ENCODE results near the gene GHITM.
"Not testable (repeated sequence)": the region's sequence is repeated elsewhere in the genome, so short reads cannot be mapped to it uniquely, and the experiment has no call there.

The GHITM gene

GRCh38 chr10:84147347-84147746, 8.0 kb downstream of the GHITM start:
- no peak for DNase-seq (ENCODE audit: low spot score)

- peak; percentile 34 for DNase-seq (ENCODE audit: low spot score)
Measured at GRCh38 chr10:84148006-84148597, 8.8 kb downstream of the GHITM start.

DNA sequence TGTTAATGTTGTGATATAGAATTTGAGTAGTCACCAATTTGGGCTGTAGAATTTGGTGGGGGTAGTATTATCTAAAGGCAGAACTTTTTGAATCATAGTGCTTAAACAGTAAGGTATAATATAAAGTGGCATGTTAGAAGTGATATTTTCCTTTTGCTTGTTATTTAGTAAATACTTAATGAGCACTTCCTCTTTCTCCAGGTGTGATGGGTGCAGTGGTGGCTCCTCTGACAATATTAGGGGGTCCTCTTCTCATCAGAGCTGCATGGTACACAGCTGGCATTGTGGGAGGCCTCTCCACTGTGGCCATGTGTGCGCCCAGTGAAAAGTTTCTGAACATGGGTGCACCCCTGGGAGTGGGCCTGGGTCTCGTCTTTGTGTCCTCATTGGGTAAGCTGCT, 10.5 kb downstream of the GHITM start:
- DNase-seq (ENCODE audit: low spot score): no peak

- DNase-seq (ENCODE audit: low spot score): no peak
Measured at GRCh38 chr10:84152769-84153168, 13.5 kb downstream of the GHITM start.

GRCh38 chr10:84155521-84155920, 16.2 kb downstream of the GHITM start:
- DNase-seq (ENCODE audit: low spot score): no peak

- DNase-seq (ENCODE audit: low spot score): no peak
Measured at GRCh38 chr10:84156009-84156408, 16.7 kb downstream of the GHITM start.

DNA sequence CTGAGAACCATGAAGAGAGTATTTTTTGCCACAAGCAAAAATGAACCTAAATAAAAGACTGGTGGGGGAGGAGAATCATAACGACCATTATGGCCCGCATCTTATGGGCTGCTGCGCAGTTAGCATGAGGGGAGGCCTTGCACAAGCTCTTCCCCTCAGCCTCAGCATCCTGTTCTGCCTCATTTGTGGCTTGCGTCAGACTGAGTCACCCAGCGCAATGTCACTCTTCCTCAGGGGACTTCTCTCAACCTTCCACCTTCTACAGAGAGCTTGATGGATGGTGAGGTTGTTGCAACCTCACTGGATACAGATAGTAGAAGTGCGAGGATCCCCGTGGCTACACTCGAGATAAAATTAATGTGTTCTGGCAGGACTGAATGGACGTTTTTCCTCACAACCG, 17.5 kb downstream of the GHITM start:
- no peak for DNase-seq (ENCODE audit: low spot score)

GRCh38 chr10:84158061-84158460, 18.8 kb downstream of the GHITM start:
- peak; percentile 80 for DNase-seq (ENCODE audit: low spot score)

DNA sequence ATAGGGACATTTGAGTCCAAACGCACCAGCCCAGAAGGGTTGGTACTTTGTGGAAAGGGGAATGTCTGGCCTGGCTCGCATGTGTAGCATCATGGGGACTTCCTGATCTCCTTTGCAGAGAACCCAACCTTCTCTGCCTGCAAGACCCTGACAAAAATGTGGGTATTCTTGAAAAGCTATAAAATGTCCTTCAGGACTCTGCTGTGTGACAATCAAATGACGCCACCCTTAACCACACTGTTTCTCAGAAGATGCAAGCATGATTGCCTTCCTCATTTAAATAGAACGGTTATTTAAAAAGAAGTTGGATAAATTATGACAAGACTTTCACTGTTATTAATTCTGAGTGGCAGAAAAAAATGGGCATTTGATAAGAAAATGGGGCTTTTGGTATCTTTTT, 19.2 kb downstream of the GHITM start:
- DNase-seq (ENCODE audit: low spot score): peak; percentile 20

- peak; percentile 82 for DNase-seq (ENCODE audit: low spot score)
Measured at GRCh38 chr10:84159076-84159685, 19.9 kb downstream of the GHITM start.

DNA sequence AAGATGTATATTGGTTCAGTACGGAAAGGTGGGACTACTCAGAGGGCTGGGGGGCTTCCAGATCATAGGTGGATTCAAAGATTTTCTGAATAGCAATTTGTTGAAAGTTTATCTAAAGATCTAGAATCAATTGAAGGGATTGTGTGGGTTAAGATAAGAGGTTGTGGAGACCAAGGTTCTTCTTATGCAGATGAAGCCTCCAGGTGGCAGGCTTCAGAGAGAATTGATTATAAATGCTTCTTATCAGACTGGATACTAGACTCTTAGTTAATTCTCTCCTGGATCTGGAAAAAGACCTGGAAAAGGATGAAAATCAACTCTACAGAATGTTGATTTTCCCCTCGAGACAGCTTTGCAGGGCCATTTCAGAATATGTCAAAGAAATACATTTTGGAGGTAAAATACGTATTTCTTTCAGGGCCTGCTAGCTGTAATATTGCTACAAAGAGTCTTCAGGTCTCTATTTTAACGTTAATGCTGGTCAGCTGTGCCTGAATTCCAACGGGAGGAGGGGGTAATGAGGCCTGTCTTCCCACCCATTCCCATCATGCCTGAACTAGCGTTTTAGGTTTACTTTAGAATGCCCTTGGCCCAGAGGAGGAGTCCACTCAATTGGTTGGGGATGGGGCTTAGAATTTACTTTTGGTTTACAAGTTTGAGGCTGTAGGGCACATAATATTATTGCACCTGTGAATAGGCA, 21.5 kb downstream of the GHITM start:
- DNase-seq (ENCODE audit: low spot score): no peak

- DNase-seq (ENCODE audit: low spot score): no peak
Measured at GRCh38 chr10:84163996-84164395, 24.7 kb downstream of the GHITM start.

DNA sequence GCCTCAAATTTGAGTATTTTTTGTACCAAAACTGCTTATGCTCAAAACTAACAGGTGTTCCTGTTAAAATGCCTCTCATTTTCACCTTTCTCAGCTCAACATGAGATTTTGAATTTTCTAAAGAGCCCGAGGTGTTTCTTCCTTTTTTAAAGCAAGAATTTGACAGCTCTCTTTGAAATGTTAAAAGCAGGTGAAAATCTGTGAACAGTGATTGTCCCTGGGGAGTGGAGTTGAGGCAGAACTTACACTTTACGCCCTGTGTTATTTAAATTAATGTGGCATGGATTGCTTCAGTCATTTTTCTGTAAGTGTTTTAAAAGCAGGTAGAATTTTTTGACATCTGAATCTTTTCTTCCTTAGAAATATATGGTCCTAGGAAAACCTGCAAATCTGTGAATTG, 25.1 kb downstream of the GHITM start:
- DNase-seq (ENCODE audit: low spot score): peak; percentile 53

DNA sequence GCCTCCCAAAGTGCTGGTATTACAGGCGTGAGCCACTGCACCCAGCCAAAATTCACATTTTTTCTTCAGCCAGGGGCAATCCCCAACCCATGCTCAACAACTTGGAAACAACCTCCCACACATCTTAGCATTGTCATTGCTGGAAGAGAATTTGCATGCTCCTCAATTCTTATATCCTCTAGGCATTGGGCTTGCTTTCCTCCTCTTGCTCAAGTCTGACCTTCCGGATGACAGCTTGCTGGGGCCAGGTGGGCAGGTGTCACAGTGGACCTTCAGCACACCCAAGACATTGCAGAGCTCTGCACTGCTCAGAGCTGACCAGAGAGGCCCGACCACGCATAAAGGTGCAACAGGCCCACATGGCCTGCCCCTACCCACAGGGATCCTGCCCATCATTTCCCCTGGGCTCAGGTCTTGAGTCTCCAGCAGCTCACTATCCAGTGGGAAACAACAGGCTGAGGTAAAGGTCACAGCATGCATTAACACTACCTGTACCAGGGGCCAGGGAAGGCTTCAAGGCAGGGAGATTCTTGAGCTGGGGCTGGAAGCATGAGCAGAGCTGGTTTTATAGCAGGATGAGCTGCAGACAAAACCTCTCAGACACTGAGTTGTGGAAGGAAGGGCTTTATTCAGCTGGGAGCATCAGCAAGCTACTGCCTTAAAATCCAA, 27.4 kb downstream of the GHITM start:
- no peak for DNase-seq (ENCODE audit: low spot score)

DNA sequence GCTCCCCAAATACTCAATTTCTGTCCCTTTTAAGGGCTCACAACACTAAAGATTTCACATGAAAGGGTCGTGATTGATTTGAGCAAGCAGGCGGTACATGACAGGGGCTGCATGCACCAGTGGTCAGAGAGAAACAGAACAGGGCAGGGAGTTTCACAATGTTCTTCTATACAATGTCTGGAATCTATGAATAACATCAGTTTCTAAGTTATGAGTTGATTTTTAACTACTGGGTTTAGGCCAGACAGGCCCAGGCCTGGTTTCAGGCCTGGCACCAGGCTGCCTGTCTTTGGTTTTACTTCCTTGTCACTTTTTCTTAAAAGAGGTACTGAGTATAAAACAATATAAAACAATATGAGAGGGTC, 28.0 kb downstream of the GHITM start:
- not testable (repeated sequence) for DNase-seq (ENCODE audit: low spot score)

DNA sequence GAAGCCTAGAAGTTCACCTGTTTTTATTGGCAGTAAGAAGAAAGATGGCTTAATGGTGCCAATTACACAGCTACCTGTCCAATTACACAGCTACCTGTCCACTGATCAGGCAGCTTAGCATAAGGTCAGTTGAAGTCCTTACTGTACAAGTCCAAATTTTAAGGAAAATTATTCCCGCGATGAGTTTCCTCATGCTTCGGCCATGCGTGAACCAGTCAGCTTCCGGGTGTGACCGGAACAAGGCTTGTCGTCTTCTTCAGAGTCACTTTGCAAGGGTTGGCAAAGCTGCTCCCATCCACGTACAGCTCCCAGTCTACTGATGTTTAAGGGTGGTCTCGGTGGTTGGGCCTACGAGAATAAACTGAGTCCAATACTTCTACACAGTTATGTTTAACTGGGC, 29.1 kb downstream of the GHITM start:
- DNase-seq (ENCODE audit: low spot score): not testable (repeated sequence)

GRCh38 chr10:84171237-84171636, 31.9 kb downstream of the GHITM start:
- DNase-seq (ENCODE audit: low spot score): not testable (repeated sequence)

DNA sequence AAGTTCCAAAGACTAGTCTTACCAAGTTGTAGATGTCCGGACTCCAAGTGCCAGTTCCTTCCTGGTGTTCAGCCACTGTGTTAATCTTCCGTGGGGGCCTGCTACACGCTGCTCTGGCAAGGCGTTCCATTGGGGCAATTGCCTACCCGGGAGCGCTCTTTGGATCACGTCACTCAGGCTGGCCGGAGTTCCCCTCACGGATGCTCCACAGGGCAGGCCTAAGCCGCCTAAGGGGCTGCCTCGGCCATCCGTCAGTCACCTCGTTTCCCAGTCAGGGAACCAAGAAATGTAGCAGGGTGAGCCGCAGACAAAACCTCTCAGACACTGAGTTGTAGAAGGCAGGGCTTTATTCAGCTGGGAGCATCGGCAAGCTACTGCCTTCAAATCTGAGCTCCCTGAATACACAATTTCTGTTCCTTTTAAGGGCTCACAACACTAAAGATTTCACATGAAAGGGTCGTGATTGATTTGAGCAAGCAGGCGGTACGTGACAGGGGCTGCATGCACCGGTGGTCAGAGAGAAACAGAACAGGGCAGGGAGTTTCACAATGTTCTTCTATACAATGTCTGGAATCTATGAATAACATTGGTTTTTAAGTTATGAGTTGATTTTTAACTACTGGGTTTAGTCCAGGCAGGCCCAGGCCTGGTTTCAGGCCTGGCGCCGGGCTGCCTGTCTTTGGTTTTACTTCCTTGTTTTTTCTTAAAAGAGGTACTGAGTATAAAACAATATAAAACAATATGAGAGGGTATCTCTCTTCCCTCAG, 32.6 kb downstream of the GHITM start:
- DNase-seq (ENCODE audit: low spot score): not testable (repeated sequence)

DNA sequence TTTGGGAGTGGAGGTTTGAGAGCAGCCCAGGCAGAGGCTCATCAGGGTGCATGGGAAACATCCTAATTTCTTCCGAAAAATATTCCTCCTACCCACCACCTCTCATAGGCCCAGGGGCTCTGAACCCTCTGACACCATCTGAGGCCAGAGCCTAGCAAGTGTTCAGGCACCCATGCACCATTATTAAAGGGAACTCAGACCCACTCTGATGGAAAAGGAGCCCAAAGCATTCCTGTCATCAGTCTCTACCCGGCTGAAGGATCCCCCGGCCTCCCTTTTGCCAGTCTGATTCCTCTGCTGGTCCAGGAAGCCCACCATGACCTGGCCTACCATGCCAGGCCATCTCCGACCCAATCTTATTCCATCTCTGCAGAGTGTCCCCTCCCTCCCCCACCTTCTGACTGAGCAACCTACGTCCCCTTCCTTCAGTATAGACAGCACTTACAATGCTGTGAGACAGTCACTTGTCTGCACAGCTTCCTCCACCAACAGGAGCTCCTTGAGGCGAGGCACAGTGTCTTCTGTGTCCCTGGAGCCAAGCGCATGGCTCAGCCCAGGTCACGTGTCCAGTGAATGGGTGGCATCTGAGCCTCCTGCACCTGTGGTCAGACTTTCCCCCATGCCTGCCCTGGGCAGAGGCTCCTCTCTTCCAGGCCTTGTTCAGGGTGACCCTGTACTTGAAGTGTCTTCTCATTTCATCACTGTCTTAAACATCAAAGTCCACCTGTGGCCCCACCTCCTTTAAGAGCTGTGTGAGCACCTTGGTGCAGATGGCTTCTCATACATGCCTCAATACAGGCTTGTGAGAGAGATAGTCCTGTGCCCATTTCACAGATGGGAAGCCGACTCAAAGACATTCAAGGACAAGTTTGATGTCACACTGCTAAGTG, 33.4 kb downstream of the GHITM start:
- DNase-seq (ENCODE audit: low spot score): no peak

DNA sequence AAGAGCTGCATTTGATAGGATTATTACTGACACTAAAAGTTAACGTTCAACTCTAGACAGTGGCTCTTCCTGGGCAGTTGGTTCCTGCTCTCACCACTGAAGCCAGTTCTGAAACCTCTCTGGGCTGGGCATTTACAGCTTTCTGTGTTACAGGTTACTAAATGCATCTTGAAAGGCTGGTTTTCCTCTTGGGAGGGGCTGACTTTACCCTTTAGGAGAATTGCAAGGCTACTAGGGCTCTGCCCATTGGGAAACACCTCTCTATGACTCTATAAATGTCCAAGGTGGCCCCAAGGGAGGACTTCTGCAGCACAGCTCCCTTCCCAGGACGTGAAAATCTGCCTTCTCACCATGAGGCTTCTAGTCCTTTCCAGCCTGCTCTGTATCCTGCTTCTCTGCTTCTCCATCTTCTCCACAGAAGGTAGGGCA, 34.2 kb downstream of the GHITM start, which contains the start of gene GPR15LG:
Gene GPR15LG (plus strand): TSS at position 301 of the 429 bp plus-strand sequence. CDS start 51 bp downstream, at position 352.
- DNase-seq (ENCODE audit: low spot score): no peak

DNA sequence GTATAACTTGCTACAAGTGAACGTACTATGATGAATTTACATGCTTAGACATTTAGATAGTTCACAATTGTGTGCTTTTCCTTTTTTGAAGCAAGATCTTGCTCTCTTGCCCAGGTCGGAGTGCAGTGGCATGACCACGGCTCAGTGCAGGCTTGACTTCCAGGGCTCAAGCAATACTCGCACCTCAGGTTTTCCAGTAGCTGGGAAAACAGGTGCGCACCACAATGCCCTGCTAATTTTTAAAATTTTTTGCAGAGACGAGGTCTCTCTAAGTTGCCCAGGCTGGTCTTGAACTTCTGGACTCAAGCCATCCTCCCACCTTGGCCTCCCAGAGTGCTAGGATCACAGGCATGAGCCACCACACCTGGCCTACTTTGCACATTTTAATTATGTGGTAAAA, 36.1 kb downstream of the GHITM start:
- no peak for DNase-seq (ENCODE audit: low spot score)

Data from putamen (tissue), 1 donor.